PC-3 (cell line): ENCODE data around the gene KSR1.

ENCODE experiments used
- CTCF ChIP-seq: fragments of 300-600 bp; sonication (generic); conservative IDR thresholded peaks from 2 replicates; pipeline ENCODE4 v1.5.1; 2017; ENCODE audit warnings: antibody characterized with exemption, low read depth, mild to moderate bottlenecking, low read length
- EZH2phosphoT487 ChIP-seq: fragments of 300-600 bp; sonication (generic); IDR thresholded peaks from 2 replicates; pipeline ENCODE4 v1.6.1; 2018; ENCODE audit warnings: mild to moderate bottlenecking, antibody characterized with exemption, low read length, borderline replicate concordance

DNA sequence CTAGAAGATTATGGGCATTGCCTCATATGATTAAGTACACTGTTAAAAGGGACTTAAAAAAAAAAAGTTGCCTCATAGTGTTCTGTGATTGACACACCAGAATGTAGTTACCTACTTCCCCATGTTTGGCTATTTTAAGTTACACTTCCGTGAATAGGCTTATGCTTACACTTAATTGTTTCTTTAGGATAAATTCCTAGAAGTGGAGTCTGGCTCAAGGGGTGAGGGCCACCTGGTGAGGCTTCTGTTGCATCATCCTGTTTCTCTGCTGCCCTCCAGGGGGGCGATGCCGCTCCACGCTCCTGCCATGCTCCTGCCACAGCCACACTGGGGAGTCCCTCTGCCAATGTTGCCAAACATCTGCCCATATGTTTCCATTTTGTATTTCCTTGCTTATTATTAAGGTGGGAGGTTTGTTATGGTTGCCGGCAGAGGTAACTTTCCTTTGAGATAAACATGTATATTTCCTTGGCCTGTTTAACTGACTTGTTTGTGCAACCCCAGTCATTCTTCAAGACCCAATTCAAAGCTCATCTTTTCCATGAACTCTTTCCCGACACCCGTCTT is 73.1 kb downstream of the KSR1 start:
- TF ChIP-seq CTCF (no peak), EZH2phosphoT487 (no peak)
